Adipocyte (in vitro differentiated cells): ENCODE results near the gene ARHGEF16.

Source experiments
- DNase-seq: peaks from one replicate; pipeline ENCODE4 v3.0.0-alpha.2; 2015; ENCODE audit warnings: low read depth
- H3K27me3 ChIP-seq: replicated peaks from 2 replicates; pipeline ENCODE4 v1.7.0; 2013; ENCODE audit warnings: mild to moderate bottlenecking, low read length, moderate library complexity; ENCODE audit not compliant: control insufficient read depth, insufficient read depth
- H3K36me3 ChIP-seq: 2 replicates; pipeline ENCODE4 v1.7.0; 2013; ENCODE audit warnings: low read length, mild to moderate bottlenecking, moderate library complexity; ENCODE audit not compliant: control insufficient read depth, insufficient read depth, severe bottlenecking
- H3K4me1 ChIP-seq: 2 replicates; pipeline ENCODE4 v1.7.0; 2013; ENCODE audit warnings: mild to moderate bottlenecking, low read length, moderate library complexity; ENCODE audit not compliant: control insufficient read depth, insufficient read depth
- H3K4me3 ChIP-seq: 2 replicates; pipeline ENCODE4 v1.7.0; 2013; ENCODE audit warnings: mild to moderate bottlenecking, low read length, moderate library complexity
- H3K9ac ChIP-seq: 2 replicates; pipeline ENCODE4 v1.7.0; 2013; ENCODE audit warnings: mild to moderate bottlenecking, low read length, moderate library complexity
- H3K9me3 ChIP-seq: 2 replicates; pipeline ENCODE4 v1.7.0; 2013; ENCODE audit warnings: mild to moderate bottlenecking, low read length, moderate library complexity; ENCODE audit not compliant: control insufficient read depth

ARHGEF16 gene

DNA sequence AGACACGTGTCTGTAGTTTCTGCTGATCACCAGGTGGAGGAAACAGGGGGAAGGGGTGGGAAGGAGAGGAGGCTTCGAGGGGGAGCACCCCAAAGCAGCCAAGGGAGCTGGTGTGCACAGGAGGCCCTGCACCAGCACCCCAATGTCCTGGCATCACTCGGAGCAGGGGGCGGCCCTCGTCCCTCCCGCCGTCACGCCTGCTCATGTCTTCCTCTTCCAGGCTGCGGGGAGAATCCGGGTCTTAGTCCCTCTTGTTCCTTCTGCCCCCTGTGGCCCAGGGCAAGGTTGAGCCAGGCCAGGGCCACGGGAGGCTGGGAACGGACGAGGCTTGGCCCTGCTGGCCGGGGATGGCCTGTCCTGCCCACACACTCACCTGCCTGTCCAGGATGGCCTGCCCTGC lies 21.4 kb upstream of the ARHGEF16 start:
- no peak for DNase-seq
- Histone ChIP-seq H3K9ac (no peak overlapping the region), H3K4me1 (peaks cover 7% of the 10 kb centered on the region)

DNA sequence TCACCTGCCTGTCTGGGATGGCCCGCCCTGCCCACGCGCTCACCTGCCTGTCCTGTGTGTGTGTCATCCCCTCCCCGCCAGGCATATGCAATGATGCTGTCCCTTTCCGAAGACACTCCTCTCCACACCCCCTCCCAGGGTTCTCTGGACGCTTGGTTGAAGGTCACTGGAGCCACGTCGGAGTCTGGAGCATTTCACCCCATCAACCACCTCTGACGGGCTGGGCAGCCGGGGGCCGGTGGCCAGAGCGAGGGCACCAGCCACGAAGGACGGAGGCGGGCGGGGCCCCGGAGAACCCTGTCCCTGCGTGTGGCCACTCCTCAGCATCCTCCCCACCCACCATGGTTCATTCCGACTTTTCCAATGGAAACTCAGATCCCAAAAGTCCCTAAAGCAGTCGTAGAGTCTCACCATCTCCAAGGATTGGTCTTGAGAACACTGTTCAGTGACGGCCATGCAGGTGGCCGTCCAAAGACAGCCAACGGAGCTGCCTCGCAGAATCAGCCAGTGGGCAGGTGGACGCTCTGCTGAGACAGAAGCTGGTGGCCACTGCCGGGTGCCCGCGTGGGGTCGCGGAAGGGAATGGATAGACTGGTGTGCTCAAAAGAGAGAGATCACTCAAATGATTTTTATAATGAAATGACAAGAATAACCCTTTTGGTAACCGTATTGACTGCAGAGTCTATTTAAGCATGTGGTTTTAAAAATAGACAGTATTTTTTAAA lies 20.7 kb upstream of the ARHGEF16 start:
- Histone ChIP-seq H3K9me3 (peaks cover 14% of the 10 kb centered on the region), H3K9ac (no peak overlapping the region), H3K4me1 (peaks cover 7% of the 10 kb centered on the region), H3K36me3 (no peaks in the 10 kb centered on the region), H3K4me3 (no peak overlapping the region), H3K27me3 (peaks cover 9% of the 10 kb centered on the region)
- DNase-seq, result no peak

More for the DNA sequence above, 21.4 kb upstream of the ARHGEF16 start:
- Histone ChIP-seq H3K4me3 (no peak overlapping the region), H3K36me3 (no peaks in the 10 kb centered on the region), H3K9me3 (peaks cover 10% of the 10 kb centered on the region), H3K27me3 (peaks cover 5% of the 10 kb centered on the region)

DNA sequence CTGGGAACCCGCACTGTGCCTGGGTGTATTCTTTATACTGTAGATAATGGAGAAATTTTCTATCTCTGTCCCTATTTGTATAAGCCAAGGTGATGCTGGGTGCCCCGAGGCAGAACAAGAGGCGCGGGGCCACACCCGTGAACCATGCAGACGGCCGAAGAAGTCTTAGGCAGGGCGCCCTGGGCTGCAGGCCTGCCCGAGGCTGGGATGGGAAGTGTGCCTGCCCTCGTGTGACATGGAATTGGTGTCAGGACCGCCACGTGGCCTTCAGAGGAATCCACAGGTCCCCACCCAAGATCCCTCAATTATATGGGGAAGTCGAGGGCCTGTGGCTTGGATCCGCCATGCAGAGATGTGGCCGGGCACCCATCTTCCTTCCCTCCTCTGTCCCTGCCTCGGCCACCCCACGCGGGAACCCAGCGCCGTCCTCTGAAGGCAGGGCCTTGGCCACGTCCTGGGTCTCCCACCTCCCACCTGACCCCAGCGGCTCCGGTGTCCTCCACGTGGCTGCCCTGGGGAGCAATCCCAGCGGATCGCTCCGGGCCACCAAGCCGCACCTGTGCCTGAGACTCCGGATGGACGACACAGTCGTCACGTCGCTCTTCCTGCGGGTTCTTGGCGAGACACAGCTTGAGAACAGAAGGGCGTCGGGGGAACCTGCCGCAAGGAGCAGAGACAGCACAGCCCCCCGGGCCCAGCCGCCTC lies 19.9 kb upstream of the ARHGEF16 start:
- Histone ChIP-seq H3K27me3 (peaks cover 13% of the 10 kb centered on the region), H3K4me1 (peaks cover 7% of the 10 kb centered on the region), H3K4me3 (no peak overlapping the region), H3K9ac (no peak overlapping the region), H3K36me3 (no peaks in the 10 kb centered on the region), H3K9me3 (peaks cover 14% of the 10 kb centered on the region)
- no peak for DNase-seq

DNA sequence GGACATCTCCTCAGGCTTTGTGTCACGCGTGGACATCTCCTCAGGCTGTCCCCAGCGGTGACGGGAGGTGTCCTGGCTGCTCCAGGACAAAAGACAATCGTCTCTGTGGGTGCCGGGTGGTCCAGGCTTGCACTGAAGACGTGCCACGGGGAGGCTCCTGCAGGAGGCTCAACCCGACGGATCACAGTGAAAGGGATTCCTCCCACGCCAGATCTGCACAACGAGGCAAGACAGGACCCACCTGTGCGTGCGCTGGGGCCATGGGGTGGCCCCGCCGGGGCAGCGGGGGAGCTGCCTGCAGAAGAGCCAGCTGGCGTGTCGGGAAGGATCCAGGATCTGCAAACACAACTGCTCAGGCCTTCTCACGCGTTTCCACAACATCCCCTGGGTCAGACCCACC lies 18.8 kb upstream of the ARHGEF16 start:
- Histone ChIP-seq H3K4me3 (no peak overlapping the region), H3K9me3 (peaks cover 14% of the 10 kb centered on the region), H3K9ac (no peak overlapping the region), H3K27me3 (peaks cover 16% of the 10 kb centered on the region), H3K4me1 (peaks cover 7% of the 10 kb centered on the region), H3K36me3 (no peaks in the 10 kb centered on the region)
- DNase-seq, result no peak

DNA sequence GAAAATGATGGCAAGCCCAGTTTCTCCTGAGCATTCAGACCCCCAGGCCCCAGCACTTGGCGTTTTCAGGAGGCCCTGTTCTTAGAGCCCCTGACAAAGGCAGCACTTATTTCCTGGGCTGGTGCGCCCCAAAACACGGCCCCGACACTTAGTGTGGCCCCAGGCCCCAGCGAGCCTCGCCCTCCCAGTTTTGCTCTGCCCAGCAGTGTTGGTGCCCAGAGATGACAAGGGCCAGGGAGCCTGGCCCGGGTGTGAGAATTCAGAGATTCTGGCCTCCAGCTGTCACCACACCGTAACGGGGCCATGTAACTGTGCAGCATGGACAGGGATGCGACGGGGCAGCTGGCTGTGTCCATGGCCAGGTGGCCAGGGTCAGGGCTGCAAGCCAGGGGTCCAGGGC lies 18.0 kb upstream of the ARHGEF16 start:
- Histone ChIP-seq H3K36me3 (no peaks in the 10 kb centered on the region), H3K9me3 (peaks cover 14% of the 10 kb centered on the region), H3K27me3 (peaks cover 24% of the 10 kb centered on the region), H3K4me3 (no peak overlapping the region), H3K4me1 (peaks cover 7% of the 10 kb centered on the region), H3K9ac (no peak overlapping the region)
- DNase-seq, result no peak

DNA sequence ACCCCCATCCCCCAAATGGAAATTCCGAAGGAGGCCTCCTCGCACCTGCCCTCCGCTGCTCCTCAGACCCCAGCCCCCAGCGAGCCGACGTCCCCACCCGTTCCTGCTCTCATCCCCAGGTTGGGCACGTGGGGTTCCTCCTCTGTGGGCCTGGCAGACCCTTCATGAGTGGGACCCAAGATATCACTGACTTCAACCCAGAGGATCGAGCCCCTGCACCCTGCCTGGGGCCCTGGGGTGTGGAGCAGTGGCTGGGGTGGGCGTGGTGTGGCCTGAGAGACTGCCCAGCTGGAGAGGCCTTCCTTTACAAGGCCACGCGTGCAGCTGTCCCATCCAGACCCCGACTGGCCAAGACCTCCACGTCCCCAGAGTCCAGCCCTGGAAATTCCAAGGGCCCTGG lies 17.6 kb upstream of the ARHGEF16 start:
- no peak overlapping the region for H3K4me3 ChIP-seq
- H3K9me3 ChIP-seq, result peaks cover 14% of the 10 kb centered on the region
- H3K9ac ChIP-seq, result no peak overlapping the region
- peaks cover 7% of the 10 kb centered on the region for H3K4me1 ChIP-seq
- H3K27me3 ChIP-seq, result peaks cover 28% of the 10 kb centered on the region
- no peak for DNase-seq
- H3K36me3 ChIP-seq, result no peaks in the 10 kb centered on the region

DNA sequence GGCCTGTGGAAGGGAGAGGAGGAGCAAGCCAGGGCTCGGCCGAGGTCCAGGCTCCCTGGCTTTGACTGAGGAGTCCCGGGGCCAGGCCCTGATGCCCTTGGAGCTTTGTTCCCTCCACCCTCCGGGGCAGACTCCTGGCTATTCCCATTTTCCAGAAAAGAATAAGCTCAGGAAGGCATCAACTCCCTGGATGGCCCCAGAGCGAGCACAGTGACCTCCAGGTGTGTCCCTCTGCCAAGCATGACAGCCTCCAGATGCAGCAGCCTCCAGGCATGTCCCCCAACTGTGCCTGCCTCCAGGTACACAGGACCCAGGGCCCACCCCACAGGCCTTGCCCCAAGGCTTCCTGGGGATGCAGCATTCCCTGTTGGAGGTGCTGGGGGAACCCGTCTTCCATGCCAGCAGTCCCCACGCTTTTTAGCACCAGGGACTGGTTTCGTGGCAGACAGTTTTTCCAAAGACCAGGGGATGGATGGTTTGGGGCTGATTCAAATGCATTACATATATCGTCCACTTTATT lies 15.7 kb upstream of the ARHGEF16 start:
- H3K9ac ChIP-seq, result no peak overlapping the region
- no peak for DNase-seq
- peaks cover 44% of the 10 kb centered on the region for H3K27me3 ChIP-seq
- no peak overlapping the region for H3K4me3 ChIP-seq
- no peaks in the 10 kb centered on the region for H3K4me1 ChIP-seq
- no peaks in the 10 kb centered on the region for H3K36me3 ChIP-seq
- H3K9me3 ChIP-seq, result peaks cover 14% of the 10 kb centered on the region

DNA sequence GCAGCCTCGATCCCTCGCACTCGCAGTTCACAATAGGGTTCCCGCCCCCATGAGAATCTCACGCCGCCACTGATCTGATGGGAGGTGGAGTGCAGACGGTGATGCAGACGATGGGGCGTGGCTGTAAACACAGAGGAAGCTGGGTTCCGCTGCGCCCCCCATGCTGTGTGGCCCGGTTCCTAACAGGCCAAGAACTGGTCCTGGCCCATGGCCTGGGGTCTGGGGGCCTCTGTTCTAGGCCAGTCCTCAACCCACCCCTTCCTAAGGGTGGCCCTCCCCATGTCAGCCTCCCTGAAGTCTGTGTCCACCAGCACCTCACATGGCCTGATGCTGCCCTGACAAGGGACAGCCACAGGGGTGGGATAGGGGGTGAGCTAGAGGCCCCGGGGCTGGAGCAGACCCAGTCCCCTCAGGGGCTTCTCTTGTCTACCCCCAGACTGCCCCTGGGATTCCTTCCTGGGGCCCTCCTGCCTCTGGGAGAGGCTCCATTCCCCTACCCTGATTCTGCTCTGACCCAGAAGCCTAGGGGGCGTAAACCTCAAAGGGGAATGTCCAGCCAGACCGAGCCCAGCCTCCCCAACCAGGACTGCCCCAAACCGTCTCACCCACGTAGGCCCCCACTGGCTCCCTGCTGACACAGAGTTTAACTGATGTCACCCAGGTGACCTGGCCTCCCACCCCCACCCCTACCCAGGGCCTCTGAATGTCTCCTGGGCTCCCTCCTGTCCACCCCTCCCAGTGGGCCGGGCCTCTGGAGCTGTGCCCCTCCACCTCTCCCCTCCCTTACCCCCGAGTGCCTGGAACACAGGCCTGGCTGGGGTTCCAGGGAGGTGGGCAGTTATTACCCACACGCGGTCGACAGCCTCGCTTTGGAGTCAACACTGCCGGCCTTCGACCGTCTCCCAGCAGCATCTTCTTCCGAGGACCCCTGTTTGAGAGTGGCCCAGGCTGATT lies 14.8 kb upstream of the ARHGEF16 start:
- Histone ChIP-seq H3K4me3 (no peak overlapping the region), H3K9me3 (peaks cover 14% of the 10 kb centered on the region), H3K36me3 (no peaks in the 10 kb centered on the region), H3K9ac (no peak overlapping the region), H3K27me3 (peaks cover 53% of the 10 kb centered on the region), H3K4me1 (no peaks in the 10 kb centered on the region)
- no peak for DNase-seq

DNA sequence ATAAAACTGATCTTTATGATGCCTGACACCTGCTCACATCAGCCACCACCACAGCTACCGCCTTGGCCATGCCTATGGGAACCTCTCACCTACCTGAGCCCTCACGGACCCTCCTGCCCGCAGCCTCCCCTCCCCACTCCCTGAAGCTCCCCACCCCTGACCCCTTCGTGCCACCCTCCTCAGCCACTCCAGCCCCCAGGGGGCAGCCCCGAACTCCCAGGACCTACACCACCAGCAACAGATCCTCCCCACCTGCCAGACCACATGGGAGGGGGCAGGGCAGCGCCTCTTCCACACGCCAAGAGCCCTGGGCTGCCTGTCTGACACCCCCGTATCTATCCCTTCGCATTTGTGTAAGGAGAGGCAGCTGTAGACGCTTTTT lies 14.2 kb upstream of the ARHGEF16 start:
- Histone ChIP-seq H3K9ac (no peak overlapping the region), H3K4me3 (no peak overlapping the region)
- DNase-seq, result no peak

DNA sequence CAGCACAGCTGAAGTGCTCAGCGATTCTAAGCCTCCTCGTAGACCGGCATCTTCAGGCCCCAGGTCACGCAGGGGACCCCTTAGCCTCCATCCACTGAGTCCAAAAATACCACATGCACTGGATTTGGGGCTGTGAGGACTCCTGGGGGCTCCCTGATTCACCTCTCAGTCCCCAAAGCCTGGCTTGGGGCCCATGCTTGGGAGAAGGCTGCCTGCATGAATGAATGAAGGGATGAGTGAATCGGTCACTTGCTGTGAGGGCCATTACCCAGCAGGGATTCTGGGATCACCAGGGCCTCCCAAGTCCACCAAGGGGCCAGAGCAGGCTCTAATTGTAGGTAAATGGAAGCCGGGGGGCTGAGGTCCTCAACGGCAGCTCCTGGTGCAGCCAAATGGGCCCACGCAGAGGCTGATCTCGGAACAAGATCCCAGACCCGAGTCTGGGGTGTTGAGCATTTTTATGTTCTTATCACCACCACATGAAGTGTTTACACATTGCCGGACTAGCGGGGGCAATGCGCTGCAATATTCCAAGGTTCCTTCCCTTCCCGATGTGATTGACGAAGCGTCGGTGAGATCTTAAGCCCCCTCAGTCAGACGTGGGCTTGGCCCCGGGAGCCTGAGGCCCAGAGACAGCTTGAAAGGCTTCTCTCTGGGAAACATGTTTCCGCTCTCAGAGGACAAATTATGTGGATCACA lies 13.6 kb upstream of the ARHGEF16 start:
- Histone ChIP-seq H3K4me1 (no peaks in the 10 kb centered on the region), H3K27me3 (peaks cover 61% of the 10 kb centered on the region), H3K36me3 (no peaks in the 10 kb centered on the region), H3K9me3 (peaks cover 24% of the 10 kb centered on the region), H3K4me3 (no peak overlapping the region), H3K9ac (no peak overlapping the region)
- DNase-seq, result no peak

More for the DNA sequence above, 14.2 kb upstream of the ARHGEF16 start:
- peaks cover 19% of the 10 kb centered on the region for H3K9me3 ChIP-seq
- peaks cover 58% of the 10 kb centered on the region for H3K27me3 ChIP-seq
- H3K4me1 ChIP-seq, result no peaks in the 10 kb centered on the region
- no peaks in the 10 kb centered on the region for H3K36me3 ChIP-seq
